Measurements from ENCODE around the gene ARFGAP2. TPM values are rescaled to one million over a fixed set of nuclear protein-coding genes. Genes with fewer than 3 reads are reported as not detected.

Gene ARFGAP2
- 90.6 and 118 TPM in 2 replicates for total RNA-seq

GRCh38 chr11:47176328-47177228 lies at the start of gene ARFGAP2:
ARFGAP2 (minus strand) TSS chr11:47176879; CDS start chr11:47176853, 26 bp downstream.

GRCh38 chr11:47186076-47186699 lies 9.5 kb upstream of the ARFGAP2 start, which contains the start of gene PACSIN3:
PACSIN3 (minus strand) TSS chr11:47186434; CDS start chr11:47182727, 3,707 bp downstream.

Other genes with a start within 250 kb of the ARFGAP2 start
- gene CSTPP1, start 240.1 kb downstream of the ARFGAP2 start, total RNA-seq = 16.2 and 31.2 TPM in 2 replicates
- 85.1 and 90.8 TPM in 2 replicates for gene PACSIN3, start 9.6 kb upstream of the ARFGAP2 start, total RNA-seq
- 48.5 and 52.1 TPM in 2 replicates for gene DDB2, start 38.1 kb upstream of the ARFGAP2 start, total RNA-seq
- 19.4 and 21.3 TPM in 2 replicates for gene ACP2, start 71.9 kb upstream of the ARFGAP2 start, total RNA-seq
- gene NR1H3, start 81.1 kb upstream of the ARFGAP2 start, total RNA-seq = 7.2 and 8.9 TPM in 2 replicates
- 14.1 and 15.2 TPM in 2 replicates for gene MADD, start 93.3 kb upstream of the ARFGAP2 start, total RNA-seq
- not detected in 2 replicates for gene MYBPC3, start 175.8 kb upstream of the ARFGAP2 start, total RNA-seq
- gene SPI1, start 201.7 kb upstream of the ARFGAP2 start, total RNA-seq = not detected in 2 replicates
- 48.3 and 50.5 TPM in 2 replicates for gene SLC39A13, start 231.7 kb upstream of the ARFGAP2 start, total RNA-seq
- 136 and 162 TPM in 2 replicates for gene PSMC3, start 249.6 kb upstream of the ARFGAP2 start, total RNA-seq

Measured in airway epithelial cell (primary cell).